Heart right ventricle (tissue), 16 donors: ENCODE measurements around the gene GFPT2. TPM values are rescaled to one million over a fixed set of nuclear protein-coding genes. Genes with fewer than 3 reads are reported as not detected.

Experiments used
- ATAC-seq, 8 donors: fragments of 200-7000 bp; cut with Tn5 transposase; one replicate each; pipeline ENCODE4 v1.9.1; 2020; ENCODE audit warnings: mild to moderate bottlenecking in 8 of 8, moderate library complexity in 8 of 8, moderate number of reproducible peaks in 1 of 8
- DNase-seq, 2 donors: peaks; one replicate each; pipeline ENCODE4 v3.0.0-alpha.2; 2020
- H3K27ac ChIP-seq, 10 donors: fragments of 200-600 bp; sonication (generic) in 2 of 10; one replicate each; pipeline versions ENCODE4 v1.5.0 to v1.8.0; 2020 to 2022; ENCODE audit warnings: mild to moderate bottlenecking in 3 of 10
- H3K27me3 ChIP-seq, 7 donors: fragments of 200-600 bp; one replicate each; pipeline ENCODE4 v1.8.0; 2021 to 2022; ENCODE audit warnings: mild to moderate bottlenecking in 2 of 7
- H3K36me3 ChIP-seq, 9 donors: fragments of 200-600 bp; sonication (generic) in 1 of 9; one replicate each; pipeline versions ENCODE4 v1.5.0 to v1.8.0; 2020 to 2022; ENCODE audit warnings: mild to moderate bottlenecking in 2 of 9
- H3K4me1 ChIP-seq, 9 donors: fragments of 200-600 bp; sonication (generic) in 1 of 9; one replicate each; pipeline versions ENCODE4 v1.5.0 to v1.8.0; 2020 to 2022; ENCODE audit warnings: mild to moderate bottlenecking in 4 of 9
- H3K4me3 ChIP-seq, 10 donors: fragments of 200-600 bp; sonication (generic) in 2 of 10; one replicate each; pipeline versions ENCODE4 v1.5.0 to v1.8.0; 2020 to 2022; ENCODE audit warnings: mild to moderate bottlenecking in 7 of 10, moderate library complexity in 2 of 10
- H3K9me3 ChIP-seq, 11 donors: fragments of 200-600 bp in 10 of 11; sonication (generic) in 2 of 11; one replicate each; pipeline versions ENCODE4 v1.5.0 to v1.8.0; 2013 to 2022; ENCODE audit warnings: mild to moderate bottlenecking in 2 of 11, control low read depth in 1 of 11, moderate library complexity in 1 of 11
- CTCF ChIP-seq, 9 donors: fragments of 200-600 bp; sonication (generic) in 2 of 9; IDR thresholded peaks; one replicate each; pipeline versions ENCODE4 v1.5.0 to v1.8.0; 2021 to 2022; ENCODE audit warnings: antibody characterized with exemption in 9 of 9, mild to moderate bottlenecking in 5 of 9, moderate library complexity in 1 of 9
- WGBS, 2 donors: extraction: QIAGEN DNeasy Blood & Tissue Kit; methylation state at CpG; one replicate each; pipeline ENCODE4 v1.1.7; 2013; ENCODE audit warnings: inconsistent platforms in 1 of 2; 5-methylcytosine and 5-hydroxymethylcytosine counted together
- intact Hi-C, 10 donors: fragments of 100-400 bp; cut with DNase I; formaldehyde crosslinking; loops; one replicate each; pipeline versions ENCODE4 v1.11.1 to v1.14.2; 2022
- polyA plus RNA-seq, 2 donors: library from polyadenylated mRNA; stranded (reverse); fragments of 200-250 nt; gene quantifications; one replicate each; pipeline ENCODE4 v1.2.3, GENCODE V29; 2013
- total RNA-seq, 10 donors: library from RNA; stranded (reverse); fragmentation: NEBNext Ultra II Directional in 3 of 10; extraction: Animal tissue kit (Norgen Biotek cat#: 25700) in 3 of 10; gene quantifications; one replicate each; pipeline versions ENCODE4 v1.2.1 to v1.2.4, GENCODE V29; 2021 to 2023
- donor health status: Arrhythmogenic right ventricular cardiomyopathy.
- donor health status: ischemic (EF 13 %, LVEDD 7.1; RV severe dilation, severe dysfunction).
- donor health status: healthy with polysubstance abuse.
- donor health status: DM: no; HTN: yes; CAD: no.
- donor health status: DM: no; HTN: no; CAD: no.
- donor health status: ischemic (EF 25% LVEDD 6.9; RV normal size, moderate dysfunction).
- donor health status: ischemic (EF 25% LVEDD 5.7; RV mildly dilated, moderate dysfunction).
- donor health status: healthy.
- donor health status: DM: yes; HTN: yes; CAD: no.
- donor health status: Ischemic cardiomyopathy.
- donor health status: ischemic (EF 35%, LVEDD 5.7; RV mildly dilated, moderate dysfunction).
- donor health status: nonischemic (EF 11% LVEDD 7.7; RV severe dilation, severe dysfunction).
- donor health status: DM: yes; HTN: yes; CAD: no.
- donor health status: PGD.
- donor health status: ischemic (EF 29% LVEDD 5.4; RV normal size, mild dysfunction).
- donor health status: nonischemic (EF 23%, LVEDD 6.1; RV moderate dilation, normal function).

GFPT2 gene
- total and polyA plus RNA-seq, 12 donors, result 2.5 to 19.4 (median 6.9) TPM

GRCh38 chr5:180274695-180275094 lies 78.4 kb downstream of the GFPT2 start:
- WGBS, 2 donors, result 93 to 100% methylated on average over 1 of the region's 1 CpG
- Histone ChIP-seq H3K27me3 (no peaks in the 10 kb centered on the region), H3K4me3 (no peak overlapping the region), H3K27ac (no peak overlapping the region), H3K4me1 (no peaks in the 10 kb centered on the region), H3K36me3 (peaks cover 0 to 98% (median 65%) of the 10 kb centered on the region in 9 donors), H3K9me3 (peaks cover 0 to 81% (median 25%) of the 10 kb centered on the region in 11 donors)
- DNase-seq, result no peak
- ATAC-seq, result no peak
- no peak for TF ChIP-seq CTCF (IDR thresholded peaks at IDR 0.05)
- intact Hi-C loops, result no loop called here

GRCh38 chr5:180271221-180271620 lies 81.9 kb downstream of the GFPT2 start:
- H3K4me1 ChIP-seq, result no peaks in the 10 kb centered on the region
- peaks cover 0 to 98% (median 62%) of the 10 kb centered on the region in 9 donors for H3K36me3 ChIP-seq
- no peak for DNase-seq
- no peak overlapping the region for H3K4me3 ChIP-seq
- H3K27ac ChIP-seq, result no peak overlapping the region
- intact Hi-C loops, result no loop called here
- H3K27me3 ChIP-seq, result no peaks in the 10 kb centered on the region
- no peak for TF ChIP-seq CTCF (IDR thresholded peaks at IDR 0.05)
- WGBS, 2 donors, result 92 to 96% methylated on average over 7 of the region's 7 CpGs
- H3K9me3 ChIP-seq, result peaks cover 0 to 100% (median 54%) of the 10 kb centered on the region in 11 donors
- no peak for ATAC-seq

GRCh38 chr5:180259260-180259611 lies 93.9 kb downstream of the GFPT2 start:
- H3K36me3 ChIP-seq, result peaks cover 4 to 100% (median 94%) of the 10 kb centered on the region in 9 donors
- WGBS, 2 donors, result 67 to 98% methylated on average over 3 of the region's 3 CpGs
- H3K9me3 ChIP-seq, result peaks cover 15 to 100% (median 100%) of the 10 kb centered on the region in 11 donors
- no peaks in the 10 kb centered on the region for H3K27me3 ChIP-seq
- no peak for DNase-seq
- intact Hi-C loops, result no loop called here
- ATAC-seq, result no peak
- no peak for TF ChIP-seq CTCF (IDR thresholded peaks at IDR 0.05)
- H3K27ac ChIP-seq, result no peak overlapping the region
- no peak overlapping the region for H3K4me3 ChIP-seq
- no peaks in the 10 kb centered on the region for H3K4me1 ChIP-seq

GRCh38 chr5:180253036-180253824 lies 99.9 kb downstream of the GFPT2 start:
- no peak overlapping the region for H3K4me3 ChIP-seq
- H3K27ac ChIP-seq, result no peak overlapping the region
- DNase-seq (no peak), ATAC-seq (no peak)
- H3K36me3 ChIP-seq, result peaks cover 0 to 100% (median 72%) of the 10 kb centered on the region in 9 donors
- WGBS, 2 donors, result 95 to 99% methylated on average over 24 of the region's 24 CpGs
- TF ChIP-seq CTCF (IDR thresholded peaks at IDR 0.05), result no peak
- intact Hi-C loops, result no loop called here
- no peaks in the 10 kb centered on the region for H3K27me3 ChIP-seq
- H3K4me1 ChIP-seq, result no peaks in the 10 kb centered on the region
- H3K9me3 ChIP-seq, result peaks cover 12 to 100% (median 97%) of the 10 kb centered on the region in 11 donors
